Activated CD8-positive, alpha-beta T cell treated with anti-CD3 and anti-CD28 coated beads, Interleukin-2, amount 10 ng/mL, durations not matched to agents 7 days and 5 days (primary cell): ENCODE measurements around the gene CABP5. TPM values are rescaled to one million over a fixed set of nuclear protein-coding genes. Genes with fewer than 3 reads are reported as not detected.
"Not testable (repeated sequence)": the region's sequence is repeated elsewhere in the genome, so short reads cannot be mapped to it uniquely, and the experiment has no call there.

Experiments
- ATAC-seq: fragments of 150-1000 bp; cut with Tn5 transposase; one replicate; pipeline ENCODE4 v1.10.0; 2021; ENCODE audit warnings: moderate library complexity
- CTCF ChIA-PET: fragments of 350-600 bp; sonication (Branson Sonifier 250); formaldehyde crosslinking; loops from one replicate; lab custom pipeline; 2021; ENCODE audit warnings: antibody characterized with exemption; lab: Charles Lee
- POLR2A ChIA-PET: fragments of 350-600 bp; sonication (Branson Sonifier 250); formaldehyde crosslinking; loops from one replicate; lab custom pipeline; 2021; ENCODE audit warnings: antibody characterized with exemption; lab: Charles Lee
- DNase-seq: peaks from one replicate; pipeline ENCODE4 v3.0.0-alpha.2; 2020
- H3K27ac Mint-ChIP-seq: one replicate; pipeline ENCODE4 v1.8.0; 2021; ENCODE audit warnings: mild to moderate bottlenecking, mixed read lengths
- H3K27me3 Mint-ChIP-seq: one replicate; pipeline ENCODE4 v1.8.0; 2021; ENCODE audit warnings: low read depth, mixed read lengths
- H3K36me3 Mint-ChIP-seq: one replicate; pipeline ENCODE4 v1.8.0; 2021; ENCODE audit warnings: low read depth, mixed read lengths
- H3K4me1 Mint-ChIP-seq: one replicate; pipeline ENCODE4 v1.8.0; 2021; ENCODE audit warnings: low read depth, mixed read lengths
- H3K4me3 Mint-ChIP-seq: one replicate; pipeline ENCODE4 v1.8.0; 2021; ENCODE audit warnings: mild to moderate bottlenecking, mixed read lengths
- H3K9me3 Mint-ChIP-seq: one replicate; pipeline ENCODE4 v1.8.0; 2022; ENCODE audit warnings: mixed read lengths; ENCODE audit not compliant: insufficient read depth
- total RNA-seq, 2 experiments: library from RNA; stranded (reverse); gene quantifications; one replicate each; pipeline ENCODE4 v1.2.3, GENCODE V29; 2021

The CABP5 gene
- total RNA-seq: not detected

- POLR2A ChIA-PET: no interaction called here
- CTCF ChIA-PET: no interaction called here
- no peaks in the 10 kb centered on the region for H3K4me1 Mint-ChIP-seq
- no peak within 1 kb of the TSS for H3K27ac Mint-ChIP-seq
- DNase-seq: no peak
- no peaks in the 10 kb centered on the region for H3K9me3 Mint-ChIP-seq
- ATAC-seq: no peak
- H3K27me3 Mint-ChIP-seq: no peaks in the 10 kb centered on the region
- H3K4me3 Mint-ChIP-seq: no peak within 1 kb of the TSS
- no peaks in the 10 kb centered on the region for H3K36me3 Mint-ChIP-seq
Observed at GRCh38 chr19:48043675-48044258, at the start of gene CABP5. Gene CABP5, minus strand, starts transcription at chr19:48044079. Its CDS starts 157 bp downstream, at chr19:48043922.

GRCh38 chr19:48091111-48091718 lies 47.3 kb upstream of the CABP5 start:
- CTCF ChIA-PET: not testable (repeated sequence)

DNA sequence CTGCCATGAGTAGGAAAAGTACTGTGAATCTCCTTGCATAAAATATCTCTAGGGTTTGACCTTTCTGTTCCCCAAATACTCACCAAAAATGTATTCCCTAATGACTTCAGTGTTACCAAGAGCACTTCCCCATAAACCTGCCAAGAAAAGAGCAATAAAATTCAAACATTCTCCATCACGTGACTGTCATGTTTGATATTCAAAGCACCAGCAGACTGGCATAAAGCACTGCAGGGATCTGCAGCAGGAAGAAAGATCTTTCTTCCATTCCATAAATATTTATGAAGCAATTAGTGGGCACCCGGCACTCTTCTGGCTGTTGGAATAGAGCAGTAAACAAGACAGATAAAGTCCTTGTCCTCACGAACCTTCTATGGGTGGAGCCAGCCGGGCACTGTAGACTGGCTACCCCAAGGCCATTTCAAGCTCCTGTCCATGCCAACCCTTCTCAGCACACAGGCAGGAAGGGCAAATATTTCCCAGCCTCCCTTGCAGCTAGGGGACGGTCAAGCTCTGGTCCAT lies 46.5 kb upstream of the CABP5 start:
- peaks cover 7% of the 10 kb centered on the region for H3K9me3 Mint-ChIP-seq
- CTCF ChIA-PET: interaction anchor here (0.7 kb wide), 1 partner anchor 12 kb away, joined by 4 read pairs; no protein-coding TSS in a partner anchor
- H3K4me1 Mint-ChIP-seq: no peaks in the 10 kb centered on the region
- ATAC-seq (no peak), DNase-seq (no peak)
- H3K36me3 Mint-ChIP-seq: no peaks in the 10 kb centered on the region
- POLR2A ChIA-PET: no interaction called here
- H3K4me3 Mint-ChIP-seq: no peak overlapping the region
- H3K27me3 Mint-ChIP-seq: peaks cover 5% of the 10 kb centered on the region
- H3K27ac Mint-ChIP-seq: no peak overlapping the region

More at GRCh38 chr19:48091111-48091718, 47.3 kb upstream of the CABP5 start:
- H3K4me1 Mint-ChIP-seq, DNase-seq, H3K27me3 Mint-ChIP-seq, H3K36me3 Mint-ChIP-seq, H3K27ac Mint-ChIP-seq, H3K4me3 Mint-ChIP-seq, H3K9me3 Mint-ChIP-seq, ATAC-seq: not testable (repeated sequence)
- POLR2A ChIA-PET: interaction anchor here (0.6 kb wide), 1 partner anchor 829 kb away, joined by 3 read pairs; no protein-coding TSS in a partner anchor

DNA sequence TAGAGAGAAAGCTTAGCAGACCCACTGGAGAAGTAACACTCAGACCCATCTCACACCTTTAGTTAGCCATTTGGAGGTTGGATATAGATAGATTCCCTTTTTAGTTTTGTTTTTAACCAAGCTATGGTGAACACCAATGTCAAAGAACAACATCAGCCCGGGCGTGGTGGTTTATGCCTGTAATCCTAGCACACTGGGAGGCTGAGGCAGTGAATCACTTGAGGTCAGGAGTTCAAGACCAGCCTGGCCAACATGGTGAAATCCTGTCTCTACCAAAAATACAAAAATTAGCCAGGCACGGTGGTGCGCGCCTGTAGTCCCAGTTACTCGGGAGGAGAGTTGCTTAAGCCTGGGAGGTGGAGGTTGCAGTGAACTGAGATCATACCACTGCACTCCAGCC lies 45.1 kb upstream of the CABP5 start:
- POLR2A ChIA-PET, H3K9me3 Mint-ChIP-seq, H3K27me3 Mint-ChIP-seq, H3K4me1 Mint-ChIP-seq, ATAC-seq, CTCF ChIA-PET, H3K4me3 Mint-ChIP-seq, H3K36me3 Mint-ChIP-seq, DNase-seq, H3K27ac Mint-ChIP-seq: not testable (repeated sequence)

- H3K36me3 Mint-ChIP-seq: no peaks in the 10 kb centered on the region
- ChIA-PET CTCF (interaction anchor here (1.3 to 1.5 kb wide), 2 partner anchors 14 to 123 kb away, joined by 4 to 5 read pairs; no protein-coding TSS in a partner anchor), POLR2A (no interaction called here)
- ATAC-seq: peak; percentile 42
- H3K4me3 Mint-ChIP-seq: no peak overlapping the region
- H3K27ac Mint-ChIP-seq: no peak overlapping the region
- DNase-seq: no peak
- H3K4me1 Mint-ChIP-seq: no peaks in the 10 kb centered on the region
- no peaks in the 10 kb centered on the region for H3K9me3 Mint-ChIP-seq
- peaks cover 5% of the 10 kb centered on the region for H3K27me3 Mint-ChIP-seq
Observed at GRCh38 chr19:48085904-48086864, 42.3 kb upstream of the CABP5 start.

GRCh38 chr19:48085076-48085475 lies 41.2 kb upstream of the CABP5 start:
- ATAC-seq: no peak
- no peaks in the 10 kb centered on the region for H3K9me3 Mint-ChIP-seq
- H3K36me3 Mint-ChIP-seq: no peaks in the 10 kb centered on the region
- no peak overlapping the region for H3K4me3 Mint-ChIP-seq
- ChIA-PET POLR2A (no interaction called here), CTCF (no interaction called here)
- no peak overlapping the region for H3K27ac Mint-ChIP-seq
- peaks cover 6% of the 10 kb centered on the region for H3K27me3 Mint-ChIP-seq
- H3K4me1 Mint-ChIP-seq: no peaks in the 10 kb centered on the region
- DNase-seq: no peak

DNA sequence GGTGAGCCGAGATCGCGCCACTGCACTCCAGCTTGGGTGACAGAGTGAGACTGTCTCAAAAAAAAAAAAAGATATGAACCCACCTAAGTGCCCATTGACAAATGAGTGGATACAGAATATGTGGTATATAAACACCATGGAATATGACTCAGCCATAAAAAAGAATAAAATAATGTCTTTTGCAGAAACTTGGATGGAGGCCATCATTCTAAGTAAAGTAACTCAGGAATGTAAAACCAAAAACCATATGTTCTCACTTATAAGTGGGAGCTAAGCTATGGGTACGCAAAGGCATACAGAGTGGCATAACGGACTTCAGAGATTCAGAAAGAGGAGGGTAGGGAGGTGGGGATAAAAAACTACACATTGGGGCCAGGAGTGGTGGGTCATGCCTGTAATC lies 37.2 kb upstream of the CABP5 start:
- Mint-ChIP-seq H3K36me3 (no peaks in the 10 kb centered on the region), H3K9me3 (no peaks in the 10 kb centered on the region), H3K4me3 (no peak overlapping the region), H3K4me1 (no peaks in the 10 kb centered on the region), H3K27me3 (peaks cover 7% of the 10 kb centered on the region), H3K27ac (no peak overlapping the region)
- CTCF ChIA-PET: no interaction called here
- no peak for ATAC-seq
- no peak for DNase-seq
- POLR2A ChIA-PET: no interaction called here

- POLR2A ChIA-PET, DNase-seq, H3K9me3 Mint-ChIP-seq, H3K27ac Mint-ChIP-seq, H3K4me3 Mint-ChIP-seq, CTCF ChIA-PET, ATAC-seq, H3K27me3 Mint-ChIP-seq, H3K4me1 Mint-ChIP-seq, H3K36me3 Mint-ChIP-seq: not testable (repeated sequence)
Observed at GRCh38 chr19:48070177-48070769, 26.4 kb upstream of the CABP5 start.

GRCh38 chr19:48069435-48069834 lies 25.6 kb upstream of the CABP5 start:
- CTCF ChIA-PET: no interaction called here

GRCh38 chr19:48064509-48064908 lies 20.6 kb upstream of the CABP5 start:
- Mint-ChIP-seq H3K36me3 (no peaks in the 10 kb centered on the region), H3K9me3 (no peaks in the 10 kb centered on the region), H3K4me1 (no peaks in the 10 kb centered on the region), H3K4me3 (no peak overlapping the region), H3K27me3 (peaks cover 6% of the 10 kb centered on the region), H3K27ac (no peak overlapping the region)
- ChIA-PET CTCF (no interaction called here), POLR2A (no interaction called here)
- ATAC-seq (no peak), DNase-seq (no peak)

More at GRCh38 chr19:48069435-48069834, 25.6 kb upstream of the CABP5 start:
- no peak for ATAC-seq
- H3K36me3 Mint-ChIP-seq: no peaks in the 10 kb centered on the region
- DNase-seq: no peak
- H3K9me3 Mint-ChIP-seq: no peaks in the 10 kb centered on the region
- POLR2A ChIA-PET: no interaction called here
- peaks cover 1% of the 10 kb centered on the region for H3K27me3 Mint-ChIP-seq
- no peak overlapping the region for H3K4me3 Mint-ChIP-seq
- H3K4me1 Mint-ChIP-seq: no peaks in the 10 kb centered on the region
- no peak overlapping the region for H3K27ac Mint-ChIP-seq

GRCh38 chr19:48061401-48062344 lies 17.8 kb upstream of the CABP5 start:
- no peaks in the 10 kb centered on the region for H3K4me1 Mint-ChIP-seq
- ATAC-seq: no peak
- CTCF ChIA-PET: no interaction called here
- H3K9me3 Mint-ChIP-seq: no peaks in the 10 kb centered on the region
- POLR2A ChIA-PET: no interaction called here
- H3K36me3 Mint-ChIP-seq: no peaks in the 10 kb centered on the region
- no peak overlapping the region for H3K4me3 Mint-ChIP-seq
- no peak overlapping the region for H3K27ac Mint-ChIP-seq
- no peak for DNase-seq
- peaks cover 6% of the 10 kb centered on the region for H3K27me3 Mint-ChIP-seq
